Epithelial cell of proximal tubule (primary cell): ENCODE data around the gene TMEM14B. TPM values are rescaled to one million over a fixed set of nuclear protein-coding genes. Genes with fewer than 3 reads are reported as not detected.
"Not testable (repeated sequence)": the region's sequence is repeated elsewhere in the genome, so short reads cannot be mapped to it uniquely, and the experiment has no call there.

ENCODE experiments used
- DNase-seq: peaks from one replicate; pipeline ENCODE4 v3.0.0-alpha.2; 2011; ENCODE audit warnings: low read depth
- H3K4me3 ChIP-seq: 2 replicates; pipeline ENCODE4 v1.5.1; 2011; ENCODE audit warnings: low read depth, mild to moderate bottlenecking, low read length
- CTCF ChIP-seq: conservative IDR thresholded peaks from 2 replicates; pipeline ENCODE4 v1.5.1; 2012; ENCODE audit warnings: low read depth, mild to moderate bottlenecking, low read length
- total RNA-seq: library from RNA; depleted of rRNA; stranded (reverse); fragments of >200 nt; gene quantifications from 2 replicates; pipeline ENCODE4 v1.2.3, GENCODE V29; 2015

Gene TMEM14B
- total RNA-seq: 186 and 240 TPM in 2 replicates

DNA sequence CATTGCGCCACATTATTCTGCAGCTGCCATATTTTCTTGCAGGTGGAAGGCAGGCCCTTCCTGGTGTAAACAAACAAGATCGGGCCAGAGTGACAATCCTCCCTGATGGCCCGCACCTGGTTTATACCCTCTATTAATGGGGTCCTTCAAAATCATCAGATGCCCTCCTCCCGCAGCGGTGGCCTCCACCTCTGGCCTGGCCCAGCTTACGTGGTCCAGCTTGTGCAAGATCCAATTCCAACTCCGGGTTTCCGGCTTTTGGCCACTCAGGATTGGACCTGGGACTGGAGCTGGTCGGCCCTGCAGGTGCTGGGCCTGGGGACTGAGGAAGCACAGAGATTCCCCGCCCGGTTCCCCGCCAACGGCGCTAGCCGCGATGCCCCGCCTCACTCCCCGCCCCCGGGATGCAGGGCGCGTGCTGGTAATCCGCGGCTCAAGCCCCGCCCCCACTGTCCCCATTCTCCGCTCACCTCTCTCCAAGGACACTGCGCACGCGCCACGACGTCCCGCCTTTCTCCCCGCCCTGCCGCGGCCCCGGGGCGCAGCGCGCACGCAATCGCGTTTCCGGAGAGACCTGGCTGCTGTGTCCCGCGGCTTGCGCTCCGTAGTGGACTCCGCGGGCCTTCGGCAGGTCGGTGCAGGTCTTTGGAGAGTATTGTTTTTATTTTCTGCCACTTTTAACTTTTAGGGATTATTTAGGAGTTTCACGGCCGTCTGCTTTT is at the start of gene TMEM14B:
TMEM14B (plus strand) TSS at position 555 of the 722 bp plus-strand sequence. CDS start 1,441 bp downstream, outside the sequence.
- no peak for TF ChIP-seq CTCF
- peak within 1 kb of the TSS; percentile 78 for H3K4me3 ChIP-seq
- DNase-seq: peak; percentile 62

- TF ChIP-seq CTCF: no peak
- no peak for DNase-seq
These were observed 33.6 kb upstream of the TMEM14B start for GRCh38 chr6:10713962-10714361.

DNA sequence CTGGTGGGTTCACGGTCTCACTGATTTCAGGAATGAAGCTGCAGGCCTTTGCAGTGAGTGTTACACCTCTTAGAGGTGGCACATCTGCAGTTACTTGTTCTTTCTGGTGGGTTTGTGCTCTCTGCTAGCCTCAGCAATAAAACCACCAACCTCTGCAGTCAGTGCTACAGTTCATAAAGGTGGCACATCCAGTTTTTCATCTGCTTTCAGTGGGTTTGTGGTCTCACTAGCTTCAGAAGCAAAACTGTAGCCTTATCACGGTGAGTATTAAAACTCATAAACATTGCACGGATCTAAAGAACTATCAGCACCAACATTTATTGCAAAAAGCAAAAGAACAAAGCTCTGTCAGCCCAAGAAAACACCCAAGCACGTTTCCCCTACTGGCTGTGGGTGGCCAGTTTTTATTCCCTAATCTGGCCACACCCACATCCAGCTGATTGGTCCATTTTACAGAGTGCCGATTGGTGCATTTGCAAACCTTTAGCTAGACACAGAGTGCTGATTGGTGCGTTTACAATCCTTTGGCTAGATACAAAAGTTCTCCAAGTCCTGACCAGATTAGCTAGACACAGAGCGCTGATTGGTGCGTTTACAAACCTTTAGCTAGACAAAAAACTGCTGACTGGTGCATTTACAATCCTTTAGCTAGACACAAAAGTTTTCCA is 28.2 kb upstream of the TMEM14B start:
- DNase-seq: no peak
- TF ChIP-seq CTCF: no peak
- H3K4me3 ChIP-seq: peak overlapping the region; percentile 60

More at GRCh38 chr6:10713962-10714361, 33.6 kb upstream of the TMEM14B start:
- H3K4me3 ChIP-seq: no peak overlapping the region

- peak overlapping the region; percentile 60 for H3K4me3 ChIP-seq
- no peak for DNase-seq
- no peak for TF ChIP-seq CTCF
These were observed 27.7 kb upstream of the TMEM14B start for GRCh38 chr6:10719964-10720264.

DNA sequence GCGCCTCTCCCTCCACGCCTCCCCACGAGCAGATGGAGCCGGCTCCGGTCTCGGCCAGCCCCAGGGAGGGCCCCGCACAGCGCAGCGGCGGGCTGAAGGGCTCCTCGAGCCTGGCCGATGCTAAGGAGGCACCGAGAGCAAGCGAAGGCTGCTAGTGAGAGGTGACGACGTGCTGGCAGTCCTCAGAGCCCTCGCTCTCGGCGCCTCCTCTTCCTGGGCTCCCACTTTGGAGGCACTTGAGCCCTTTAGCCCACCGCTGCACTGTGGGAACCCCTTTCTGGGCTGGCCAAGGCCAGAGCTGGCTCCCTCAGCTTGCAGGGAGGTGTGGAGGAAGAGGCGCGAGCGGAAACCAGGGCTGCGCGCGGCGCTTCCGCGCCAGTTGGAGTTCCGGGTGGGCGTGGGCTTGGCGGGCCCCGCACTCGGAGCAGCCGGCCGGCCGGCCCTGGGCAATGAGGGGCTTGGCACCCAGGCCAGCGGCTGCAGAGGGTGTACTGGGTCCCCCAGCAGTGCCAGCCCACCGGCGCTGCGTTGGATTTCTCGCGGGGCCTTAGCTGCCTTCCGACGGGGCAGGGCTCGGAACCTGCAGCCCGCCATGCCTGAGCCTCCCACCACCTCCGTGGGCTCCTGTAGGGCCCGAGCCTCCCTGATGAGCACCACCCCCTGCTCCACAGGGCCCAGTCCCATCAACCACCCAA is 27.2 kb upstream of the TMEM14B start:
- no peak for TF ChIP-seq CTCF
- DNase-seq: no peak
- H3K4me3 ChIP-seq: peak overlapping the region; percentile 60

GRCh38 chr6:10720960-10721849 is 26.4 kb upstream of the TMEM14B start:
- H3K4me3 ChIP-seq: peak overlapping the region; percentile 60
- not testable (repeated sequence) for DNase-seq
